Measurements from ENCODE around the gene SLC24A4.

Gene SLC24A4

DNA sequence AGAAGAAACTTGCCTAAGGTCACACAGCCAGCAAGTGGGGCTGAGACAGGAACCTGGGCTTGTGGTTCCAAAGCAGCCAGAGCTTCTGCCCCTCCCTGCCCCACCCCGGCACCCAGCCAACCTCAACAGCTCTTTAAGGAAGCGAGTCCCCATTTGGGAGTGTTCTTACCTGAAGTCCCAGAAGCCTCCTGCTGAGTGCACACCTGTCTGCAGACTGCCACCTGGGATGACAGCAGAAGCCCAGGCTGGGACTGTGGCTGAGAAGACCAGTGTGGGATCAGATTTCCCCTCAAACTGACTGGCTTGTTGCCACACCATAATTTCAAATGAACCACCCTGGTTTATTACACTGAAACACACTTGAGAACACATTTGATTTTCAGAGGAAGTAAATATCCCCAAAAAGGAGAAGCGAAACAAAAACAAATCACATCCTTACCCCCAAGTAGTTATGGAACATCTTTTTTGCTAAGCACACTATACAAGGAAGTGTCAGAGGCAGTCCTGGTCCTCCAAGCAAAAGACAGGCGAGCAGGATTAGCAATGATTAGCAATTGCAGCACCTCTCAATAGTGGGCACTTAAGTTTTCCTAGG lies 184.3 kb downstream of the SLC24A4 start:
- DNase-seq = peak; percentile 11

DNA sequence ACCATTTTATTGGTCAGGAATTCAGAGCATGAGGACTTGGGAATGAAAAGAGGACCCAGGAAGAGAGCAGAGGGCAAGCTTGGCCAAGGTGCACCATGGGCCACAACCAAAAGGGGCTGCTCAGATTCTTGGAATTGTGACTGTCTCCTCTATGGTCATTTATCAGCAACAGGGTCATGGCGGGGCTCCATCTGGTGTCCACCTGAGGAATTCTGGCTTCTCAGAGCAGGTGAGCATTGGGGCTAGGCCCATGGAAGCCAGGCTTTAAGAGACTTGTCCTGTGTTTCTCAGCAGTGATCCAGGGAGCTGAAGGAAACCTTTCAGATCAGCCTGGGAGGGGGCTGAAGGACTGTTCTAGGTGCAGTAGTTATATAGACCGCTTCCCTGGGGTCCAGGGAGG lies 188.0 kb downstream of the SLC24A4 start:
- no peak for DNase-seq

DNA sequence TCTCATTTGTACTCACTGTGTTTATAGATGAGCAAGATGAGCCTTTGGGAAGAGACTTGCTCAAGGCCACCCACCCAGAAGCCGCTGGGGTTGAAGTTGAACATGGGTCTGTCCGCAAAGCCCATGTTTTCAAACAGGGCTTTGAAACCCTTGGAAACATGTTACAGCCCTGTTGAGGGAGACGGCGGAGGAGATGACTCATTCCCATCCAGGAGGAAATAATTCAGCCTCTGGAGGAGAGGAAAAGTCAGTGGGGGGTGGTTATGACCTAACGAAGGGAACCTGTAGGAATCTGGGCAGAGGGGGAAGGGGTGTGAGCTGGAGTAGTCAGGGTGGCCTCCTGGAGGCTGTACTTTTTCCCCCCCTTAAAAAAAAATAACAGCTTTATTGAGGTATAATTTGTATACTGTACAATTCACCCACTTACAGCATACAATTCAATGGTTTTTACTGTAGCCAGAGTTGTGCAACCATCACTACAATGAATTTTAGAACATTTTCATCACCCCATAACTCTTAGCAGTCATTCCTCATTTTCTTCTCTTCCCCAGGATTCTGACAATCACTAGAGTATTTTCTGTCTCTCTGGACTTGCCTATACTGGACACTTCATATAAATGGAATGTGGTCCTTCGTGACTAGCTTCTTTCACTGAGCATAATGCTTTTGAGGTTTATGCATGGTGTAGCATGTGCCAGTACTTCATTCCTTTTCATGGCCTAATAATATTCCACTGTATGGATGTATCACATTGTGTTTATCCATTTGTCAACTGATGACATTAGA lies 188.7 kb downstream of the SLC24A4 start:
- no peak for DNase-seq

DNA sequence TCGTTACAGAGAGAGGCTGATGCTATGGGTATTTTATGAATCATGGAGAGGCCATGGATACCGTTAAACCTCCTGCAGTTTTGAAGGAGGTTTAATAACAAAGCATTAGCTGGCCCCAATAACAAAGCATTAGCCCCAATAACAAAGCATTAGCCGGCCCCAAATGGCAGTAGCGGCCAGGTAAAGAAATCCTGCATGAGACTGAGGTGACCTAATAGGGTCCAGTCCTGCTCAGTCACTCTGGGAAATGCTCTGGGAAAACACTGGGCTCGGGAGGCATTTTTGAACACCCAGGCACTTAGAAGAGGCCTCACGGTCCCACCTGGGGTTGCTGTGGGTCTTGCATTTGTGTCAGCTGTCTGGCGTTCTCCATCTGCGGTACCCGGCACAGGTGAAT lies 189.8 kb downstream of the SLC24A4 start:
- DNase-seq = no peak

DNA sequence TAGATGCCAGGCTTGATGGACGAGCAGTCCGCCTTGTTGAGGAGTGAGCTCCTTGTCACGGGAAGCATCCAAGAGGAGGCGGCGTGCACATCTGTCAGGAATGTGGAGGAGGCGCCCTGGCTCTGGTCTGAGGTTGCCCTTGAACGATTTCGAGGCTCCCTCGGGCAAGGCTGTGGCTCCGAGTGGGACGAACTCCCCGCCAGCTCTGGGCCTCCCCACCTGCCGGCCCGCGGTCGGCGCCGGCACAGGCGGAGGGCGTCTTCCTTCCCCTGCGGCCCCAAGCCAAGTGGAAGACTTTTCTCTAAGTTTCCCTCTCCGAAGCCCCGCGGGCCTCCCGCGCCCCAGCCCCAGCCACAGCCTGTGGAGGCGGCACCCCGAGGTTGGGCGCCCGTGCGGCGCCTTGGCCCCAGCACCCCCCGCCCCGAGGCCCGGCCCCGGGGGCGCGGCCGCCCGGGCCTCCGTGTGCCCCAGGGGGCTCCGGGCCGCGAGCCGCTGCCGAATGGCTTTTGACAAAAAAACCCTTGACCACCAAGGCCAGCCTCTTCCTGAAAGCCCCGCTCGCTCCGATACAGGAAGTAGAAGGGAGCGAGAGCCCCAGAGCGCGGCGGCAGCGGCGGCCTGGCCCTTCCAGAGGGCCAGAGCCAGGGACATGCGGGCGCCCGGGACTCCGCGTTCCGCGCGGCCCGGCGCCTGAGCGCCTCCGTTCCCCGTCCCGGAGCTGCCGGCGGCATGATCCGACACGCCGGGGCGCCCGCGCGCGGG lies 190.4 kb downstream of the SLC24A4 start, which contains the start of gene RIN3:
RIN3 (plus strand) TSS at position 578 of the 762 bp plus-strand sequence; CDS start at position 730, 152 bp downstream.
- no peak for DNase-seq

DNA sequence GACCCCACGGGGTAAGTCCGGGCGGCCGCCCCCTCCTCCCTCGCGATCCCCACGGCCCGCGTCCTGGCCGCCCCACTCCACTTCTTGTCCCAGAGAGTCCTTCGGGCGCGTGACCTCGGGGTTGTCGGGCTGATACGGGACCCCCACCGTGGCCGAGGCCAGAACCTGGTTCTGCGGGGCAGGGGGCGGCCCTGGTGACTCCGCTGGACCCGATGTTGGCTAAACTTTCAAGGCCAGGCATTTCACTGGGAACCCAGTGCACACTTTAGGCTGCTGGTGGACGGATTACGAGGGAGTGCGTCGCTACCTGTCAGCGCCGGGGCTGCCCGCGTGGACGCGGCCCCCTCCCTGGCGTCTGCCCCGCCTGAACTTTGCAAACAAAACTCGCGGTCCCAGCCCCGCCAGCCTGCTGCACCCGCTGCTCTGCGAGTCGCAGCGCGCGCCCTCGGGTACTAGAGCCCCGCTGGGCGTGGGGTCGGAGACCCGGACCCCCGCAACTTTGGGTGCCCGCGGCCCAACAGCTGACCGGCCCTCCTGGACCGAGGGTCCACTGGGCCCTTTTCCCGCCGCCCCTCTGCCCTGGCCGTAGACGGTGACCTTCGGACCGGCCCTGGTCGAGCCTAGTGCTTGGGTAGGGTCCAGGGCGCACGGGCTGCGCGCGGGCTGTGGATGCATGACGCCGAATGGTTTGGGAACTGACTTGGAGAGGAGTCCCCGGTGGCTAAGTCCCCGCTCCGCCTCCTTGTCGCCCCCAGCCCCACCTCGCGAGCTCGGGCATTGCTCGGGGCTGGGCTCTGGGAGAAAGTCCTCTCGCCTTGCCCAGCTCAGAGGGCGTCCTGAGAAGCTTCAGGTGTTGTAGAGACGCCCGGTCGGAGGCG lies 191.2 kb downstream of the SLC24A4 start:
- no peak for DNase-seq

DNA sequence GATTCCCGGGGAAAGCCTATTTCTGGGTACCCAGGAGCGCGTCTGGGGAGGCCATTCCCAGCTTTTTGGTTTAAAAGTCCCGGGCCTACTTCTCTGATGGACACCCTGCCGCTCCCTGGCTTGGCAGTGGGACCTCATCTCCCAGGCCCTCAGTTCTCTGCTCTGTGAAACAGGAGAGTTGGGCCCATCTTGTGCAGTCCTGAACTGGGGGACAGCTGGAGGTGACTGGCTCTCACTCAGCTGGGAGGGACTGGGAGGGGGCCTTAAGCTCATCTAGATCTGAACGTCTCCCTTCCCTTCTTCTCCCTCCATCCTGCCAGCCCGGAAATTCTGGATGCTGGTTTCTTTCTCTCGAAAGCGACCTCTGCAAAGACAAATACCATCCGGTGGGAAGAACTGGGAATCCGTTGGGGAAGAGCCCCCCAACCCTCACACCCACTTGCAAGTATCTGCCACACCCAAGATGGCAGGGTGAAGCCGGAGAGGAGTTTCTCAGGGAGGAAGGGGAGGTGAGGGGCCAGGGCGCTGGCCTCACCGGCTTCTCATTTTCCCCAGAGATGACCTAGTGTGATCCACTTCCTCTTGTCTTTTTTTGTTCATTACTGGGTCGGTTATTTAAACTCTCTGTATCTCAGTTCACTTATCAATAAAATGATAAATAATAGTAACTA lies 192.0 kb downstream of the SLC24A4 start:
- DNase-seq = no peak

DNA sequence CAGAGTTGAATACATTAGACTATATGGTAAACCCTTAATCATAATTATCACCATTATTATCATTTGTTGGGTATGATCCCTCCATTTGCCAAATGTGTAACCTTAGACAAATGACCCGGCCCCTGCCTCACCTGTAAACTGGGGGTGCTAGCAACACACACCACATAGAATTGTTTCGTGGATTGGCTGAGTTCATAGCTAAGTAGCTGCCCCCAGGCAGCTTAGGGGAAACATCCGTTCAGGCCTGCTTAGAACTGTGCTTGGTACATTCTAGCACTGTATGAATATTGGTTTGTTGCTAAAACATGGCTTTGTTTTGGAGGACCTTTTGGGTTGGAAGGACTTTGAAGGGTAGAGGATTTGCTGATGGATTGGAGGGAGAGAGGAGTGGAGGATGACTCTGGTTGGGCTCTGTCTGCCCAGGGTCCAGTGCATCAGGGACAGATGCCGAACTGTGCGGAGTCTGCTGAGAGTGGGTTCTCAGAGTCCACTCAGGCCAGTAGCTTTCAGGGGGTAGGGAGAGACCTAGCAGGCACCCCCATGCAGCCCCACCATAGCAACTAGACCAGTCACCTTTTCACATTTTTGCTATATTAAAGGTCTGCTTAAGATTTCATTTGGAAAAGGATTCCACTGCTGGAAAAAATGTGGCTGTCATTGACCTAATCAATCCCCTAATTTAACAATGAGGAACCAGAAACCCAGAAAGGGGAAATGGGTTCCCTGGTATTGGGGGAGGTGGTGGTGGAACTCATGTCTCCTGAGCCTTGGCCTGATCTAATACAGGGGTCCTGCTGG lies 192.8 kb downstream of the SLC24A4 start:
- no peak for DNase-seq

DNA sequence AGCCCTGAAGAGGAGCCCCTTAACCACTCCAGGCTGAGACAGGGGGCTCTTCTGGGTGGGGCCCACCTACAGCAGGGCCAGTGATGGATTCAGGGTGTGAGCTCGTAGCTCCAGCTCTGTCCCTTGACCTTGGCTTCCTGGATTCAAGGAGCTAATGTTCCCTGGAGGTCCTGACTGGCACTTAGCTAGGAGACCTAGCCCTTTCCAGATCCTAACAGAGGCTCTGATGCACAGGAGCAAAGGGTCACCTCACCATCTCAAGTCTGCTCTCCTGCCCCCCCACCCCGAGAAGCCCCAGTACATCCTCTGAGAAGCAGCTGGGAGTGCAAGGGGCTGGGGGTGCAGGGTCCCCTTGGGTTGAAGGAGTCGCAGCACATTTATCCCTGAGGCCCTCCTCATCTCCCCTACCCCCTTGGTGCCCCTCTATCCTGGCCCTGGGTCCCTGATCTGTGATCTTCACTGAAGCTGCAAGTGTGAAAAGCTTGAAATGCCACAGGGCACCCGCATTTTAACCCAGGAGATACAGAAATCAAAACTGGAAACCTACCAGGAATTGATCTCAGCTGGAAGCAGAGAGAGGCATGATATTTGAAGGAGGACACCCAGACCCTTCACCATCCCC lies 193.5 kb downstream of the SLC24A4 start:
- no peak for DNase-seq

DNA sequence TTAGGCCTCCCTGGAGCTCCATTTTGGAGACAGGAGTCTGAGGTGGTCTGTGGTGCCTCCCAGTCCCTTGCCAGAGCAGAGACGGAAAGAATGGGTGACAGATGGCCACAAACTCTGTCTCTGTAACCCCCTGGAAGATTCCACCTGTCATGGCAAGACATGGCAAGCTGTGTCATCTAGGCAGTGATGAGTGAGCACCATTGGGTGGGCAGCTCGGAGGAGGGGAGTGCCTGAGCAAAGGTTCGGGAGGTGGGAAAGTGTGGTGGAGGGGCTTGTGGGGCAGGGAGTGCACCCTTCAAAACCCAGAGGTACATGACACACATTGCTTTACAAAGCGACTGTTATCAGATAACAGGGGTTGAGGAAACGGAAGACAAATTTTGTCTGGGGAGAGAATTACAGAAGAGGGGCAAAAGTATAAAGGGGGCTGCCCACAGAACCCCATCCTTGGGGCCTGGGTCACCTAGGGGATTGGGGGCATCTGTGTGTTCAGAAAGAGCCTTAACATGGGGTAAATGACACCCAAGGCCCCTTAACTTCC lies 194.1 kb downstream of the SLC24A4 start:
- no peak for DNase-seq

DNA sequence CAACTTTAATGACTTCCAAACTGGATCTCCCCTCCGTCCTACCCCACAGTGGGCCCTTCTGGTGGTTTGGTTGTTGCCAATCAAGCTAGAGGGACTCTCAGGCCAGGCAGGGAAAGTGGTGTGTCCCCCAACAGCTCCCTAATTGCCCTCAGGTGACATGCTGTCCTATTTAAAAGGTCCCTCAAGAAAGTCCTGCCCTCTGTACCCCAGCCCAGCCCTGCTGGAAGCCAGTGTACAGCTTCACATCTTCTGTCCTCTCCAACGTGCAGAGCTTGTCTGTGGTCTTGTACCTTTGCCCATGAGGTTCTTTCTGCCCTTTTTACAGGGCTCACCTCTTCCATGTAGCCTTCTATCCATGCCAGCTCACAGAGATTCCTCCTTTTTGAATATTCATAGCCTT lies 194.8 kb downstream of the SLC24A4 start:
- no peak for DNase-seq

DNA sequence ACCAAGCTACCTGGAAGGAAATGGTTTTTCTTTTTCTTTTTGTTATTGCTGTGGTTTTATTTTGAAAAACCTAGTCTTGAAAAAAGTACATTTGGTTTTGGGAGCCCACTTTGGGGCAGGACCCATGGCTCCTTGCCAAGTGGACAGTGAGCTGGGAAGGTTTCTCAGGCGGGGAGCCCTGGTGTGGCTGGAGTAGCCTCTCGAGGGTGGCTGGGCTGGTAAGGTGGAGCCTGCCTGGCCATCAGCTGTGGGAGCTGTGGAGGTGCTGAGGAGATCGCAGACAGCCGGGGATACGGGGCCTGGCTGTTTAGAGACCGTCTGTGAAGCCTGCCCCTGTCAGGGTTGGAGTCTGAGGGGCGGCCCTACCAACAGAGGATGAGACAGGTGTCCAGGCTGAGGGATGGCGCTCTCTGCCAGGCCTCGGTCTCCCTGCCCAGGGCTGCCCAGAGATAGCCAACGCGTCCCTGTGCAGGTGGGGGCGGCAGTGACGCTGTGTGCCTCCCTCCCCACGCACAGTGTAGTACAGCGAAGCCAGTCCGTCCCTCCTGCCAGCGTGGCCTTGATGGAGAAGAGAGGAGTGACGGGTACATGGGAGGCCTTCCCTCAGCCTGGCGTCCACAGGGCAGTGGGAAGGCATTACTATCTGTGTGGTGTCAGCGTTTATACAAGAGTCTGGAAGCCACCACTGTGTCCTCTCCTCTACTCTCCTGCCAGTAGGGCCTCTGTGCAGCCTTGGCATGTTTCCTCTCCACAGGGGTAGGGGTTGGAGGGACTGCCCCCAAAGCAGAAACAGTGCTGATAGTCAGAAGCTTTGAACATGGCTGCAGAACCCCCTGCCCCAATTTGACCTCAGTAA lies 196.5 kb downstream of the SLC24A4 start:
- no peak for DNase-seq

DNA sequence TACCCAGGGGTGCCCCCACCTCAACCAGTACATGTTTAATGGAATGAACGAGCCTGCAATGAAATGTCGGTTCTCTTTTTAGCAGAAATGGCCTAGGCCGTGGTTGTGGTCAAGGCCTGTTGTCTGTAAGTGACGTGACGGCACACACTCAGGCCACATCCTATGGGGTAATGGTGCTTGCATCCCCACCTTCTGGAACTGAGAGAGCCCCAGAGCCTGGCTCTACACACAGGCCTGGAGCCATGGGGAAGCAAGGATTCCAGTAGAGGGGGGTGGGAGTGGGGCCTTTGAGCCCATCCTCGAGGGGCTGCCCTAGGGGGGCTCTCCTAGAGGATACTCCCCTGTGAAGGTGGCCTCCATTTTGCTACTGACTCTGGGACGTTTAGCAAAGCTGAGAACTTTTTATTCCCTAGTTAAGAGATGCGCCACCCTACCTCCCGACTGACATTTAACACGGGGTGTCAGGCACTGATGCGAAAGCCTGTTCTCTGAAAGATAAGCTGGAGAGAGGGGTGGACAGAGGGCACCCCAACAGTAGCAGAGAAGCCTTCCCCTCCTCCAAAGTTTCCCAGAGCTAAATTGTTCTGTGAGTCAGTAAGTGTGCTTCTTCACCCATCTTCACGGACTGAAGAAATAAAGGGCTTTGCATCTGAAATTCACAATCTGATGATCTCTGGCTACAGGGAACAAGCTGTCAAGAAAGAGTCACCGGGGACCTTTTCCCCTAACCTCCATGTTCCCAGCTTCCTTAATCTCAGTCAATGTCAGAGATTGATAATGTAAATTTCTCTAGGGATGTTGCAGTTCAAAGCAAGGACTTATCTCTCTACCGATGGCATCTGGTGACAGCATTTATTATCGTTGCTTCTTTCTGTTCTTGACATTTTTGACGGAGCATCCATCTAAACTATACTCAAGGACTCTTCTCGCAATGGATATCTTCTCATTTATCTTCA lies 197.4 kb downstream of the SLC24A4 start:
- no peak for DNase-seq

DNA sequence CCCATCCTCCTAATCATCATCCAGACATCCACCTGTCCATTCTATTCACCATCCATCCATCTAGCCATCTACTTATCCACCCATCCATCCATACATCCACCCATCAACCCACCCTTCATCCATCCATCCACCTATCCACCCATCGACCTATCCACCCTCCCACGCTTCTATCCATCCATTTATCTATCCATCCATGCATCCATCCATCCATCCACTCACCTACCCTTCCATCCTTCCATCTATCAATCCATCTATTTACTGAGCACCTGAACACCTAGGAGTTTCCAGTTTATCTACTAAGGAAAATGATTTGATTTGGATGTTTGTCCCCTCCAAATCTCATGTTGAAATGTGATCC lies 198.1 kb downstream of the SLC24A4 start:
- no peak for DNase-seq

DNA sequence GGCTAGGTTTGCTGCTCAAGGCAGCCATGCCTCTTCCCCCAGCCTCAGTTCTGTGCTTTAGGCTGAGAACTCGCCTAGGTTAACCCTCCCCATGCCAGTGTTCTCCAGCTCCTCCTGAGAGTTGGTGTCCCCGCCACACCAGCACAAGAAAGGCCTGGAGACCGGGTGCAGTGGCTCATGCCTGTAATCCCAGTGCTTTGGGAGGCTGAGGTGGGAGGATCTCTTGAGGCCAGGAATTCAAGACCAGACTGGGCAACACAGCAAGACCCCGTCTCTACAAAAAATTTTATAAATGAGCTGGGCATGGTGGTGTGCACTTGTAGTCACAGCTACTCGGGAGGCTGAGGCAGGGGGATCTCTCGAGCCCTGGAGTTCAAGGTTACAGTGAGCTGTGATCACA lies 200.8 kb downstream of the SLC24A4 start:
- DNase-seq = no peak

DNA sequence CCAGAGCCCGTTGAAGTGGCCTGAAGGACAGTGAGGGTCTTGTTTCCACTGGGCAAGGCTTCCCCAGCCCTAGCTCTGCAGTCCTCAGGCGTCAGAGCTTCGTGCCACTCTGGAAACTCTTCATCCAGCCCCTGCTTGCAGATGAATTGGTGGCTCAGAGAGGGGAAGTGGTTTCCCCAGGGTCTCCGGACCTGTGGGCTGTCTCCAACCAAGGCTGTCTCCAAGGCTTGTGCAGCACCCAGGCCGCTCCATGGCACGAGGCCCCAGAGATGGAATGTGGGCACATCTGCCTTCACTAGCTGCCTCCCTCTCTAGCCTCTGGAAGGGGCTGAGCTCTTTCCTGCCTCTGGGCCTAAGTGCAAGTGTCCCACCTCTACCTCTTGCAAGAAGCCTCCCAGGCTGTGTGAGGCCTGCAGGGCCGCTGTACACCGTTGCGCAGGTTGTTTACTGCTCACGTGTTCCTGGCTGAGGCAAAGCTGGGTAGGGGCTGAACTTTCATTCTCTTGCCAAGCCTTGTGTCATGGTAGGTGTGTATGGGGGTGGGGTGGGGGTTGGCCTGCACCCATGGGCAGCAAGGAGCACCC lies 201.7 kb downstream of the SLC24A4 start:
- DNase-seq = no peak

DNA sequence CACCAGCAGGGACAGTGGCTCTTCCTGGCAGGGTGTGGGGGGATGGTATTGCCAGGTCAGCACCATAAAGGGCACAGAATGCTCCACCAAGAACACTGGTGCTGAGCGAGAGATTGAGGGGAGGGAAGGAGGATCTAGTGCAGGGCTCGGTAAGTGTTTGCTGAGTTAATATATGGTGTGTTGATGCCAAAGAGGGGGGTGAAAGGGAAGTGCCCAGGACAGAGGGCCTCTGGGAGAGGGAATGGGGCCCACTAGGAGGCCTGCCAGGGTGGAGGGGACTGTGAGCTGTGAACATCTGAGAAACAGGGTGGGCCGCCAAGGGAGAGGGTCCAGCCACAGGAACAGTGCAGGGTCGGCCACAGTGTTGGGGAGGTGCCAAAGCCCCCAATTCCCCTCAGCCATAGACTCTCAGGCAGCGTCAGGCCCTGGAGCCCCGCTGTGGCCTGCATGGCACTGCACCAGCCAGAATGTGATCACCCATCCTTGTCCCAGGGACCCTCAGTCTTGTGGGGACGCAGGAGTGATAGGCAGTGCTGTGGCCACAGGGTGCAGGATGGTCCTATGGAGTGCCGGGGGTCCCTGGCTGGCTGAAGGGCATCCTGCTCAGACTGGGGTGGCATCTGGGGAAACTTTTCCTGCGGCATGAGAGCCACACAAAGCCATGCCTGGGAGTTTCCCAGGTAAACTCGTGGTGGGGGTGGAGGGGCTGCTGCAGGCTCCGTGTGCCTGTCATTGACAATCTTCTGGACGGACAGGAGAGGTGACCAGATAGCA lies 202.5 kb downstream of the SLC24A4 start:
- no peak for DNase-seq

Measured in DMS 273 treated with DMSO at 0.1 percent for 48 hours (cell line).